Erythroblast (primary cell): Measurements from ENCODE around the gene MTO1.

Experiments used
- DNase-seq, 2 experiments: peaks; one replicate each; lab custom pipeline; 2025; lab: John Stamatoyannopoulos, UW
- GATA1 ChIP-seq: IDR thresholded peaks from 2 replicates; pipeline ENCODE4 v1.6.1; 2011; ENCODE audit warnings: low read depth, mild to moderate bottlenecking, control low read depth, low read length, moderate library complexity
- POLR2A ChIP-seq: IDR thresholded peaks from 2 replicates; pipeline ENCODE4 v1.6.1; 2011; ENCODE audit warnings: mild to moderate bottlenecking, low read length

MTO1 gene

GRCh38 chr6:73514746-73515110, 53.2 kb downstream of the MTO1 start:
- TF ChIP-seq GATA1 (no peak), POLR2A (peak; percentile 7)
- DNase-seq = peak in 1 of 2 experiments; percentile 53

GRCh38 chr6:73515204-73515655, 53.7 kb downstream of the MTO1 start:
- DNase-seq = peak; percentile 51 to 59

DNA sequence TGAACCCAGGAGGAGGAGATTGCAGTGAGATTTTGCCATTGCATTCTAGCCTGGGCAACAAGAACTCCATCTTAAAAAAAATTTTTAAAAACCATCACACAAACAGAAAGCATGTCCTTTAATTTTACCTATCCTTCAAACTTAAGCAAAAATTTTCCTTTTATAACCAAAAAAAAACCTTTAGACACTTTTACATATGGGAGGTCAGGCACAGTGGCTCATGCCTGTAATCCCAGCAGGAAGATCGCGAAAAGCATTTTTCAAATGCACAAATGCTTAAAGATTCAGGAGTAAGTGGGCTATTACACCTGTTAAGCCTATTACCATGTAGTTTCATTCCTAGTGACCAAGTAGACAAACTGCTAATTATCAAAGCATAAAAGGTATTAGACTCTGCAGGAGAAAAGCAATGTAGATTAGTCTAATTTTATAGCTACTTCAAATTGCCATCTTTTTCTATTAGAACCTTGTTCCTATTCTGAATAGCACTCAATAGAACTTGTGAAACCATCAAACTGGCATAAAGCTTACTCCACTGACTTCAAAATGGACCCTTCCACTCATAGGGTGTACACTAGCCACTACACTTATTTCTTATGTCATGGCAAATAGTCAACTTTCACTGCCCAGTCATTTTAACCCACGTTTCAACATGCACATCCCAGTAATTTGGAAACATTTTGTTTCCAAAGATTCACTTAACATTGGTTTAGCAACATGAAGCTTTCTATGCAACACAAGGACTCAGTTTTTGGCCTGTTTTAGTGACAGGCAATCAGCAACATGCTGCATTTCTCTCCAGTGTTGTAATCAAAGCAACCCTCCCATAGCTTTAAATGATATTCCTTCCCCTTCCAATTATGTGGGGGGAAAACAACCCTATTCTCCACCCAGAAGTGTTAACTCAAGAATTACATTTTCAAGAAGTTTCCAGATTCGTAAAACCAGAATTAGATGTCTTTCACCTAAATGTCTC, 55.3 kb downstream of the MTO1 start:
- peak; percentile 38 to 44 for DNase-seq
- TF ChIP-seq GATA1 (no peak), POLR2A (peak; percentile 50)

More at GRCh38 chr6:73515204-73515655, 53.7 kb downstream of the MTO1 start:
- TF ChIP-seq POLR2A = no peak
- TF ChIP-seq GATA1 = no peak

- DNase-seq = peak; percentile 28 to 31
Observed at GRCh38 chr6:73518100-73518981, 56.8 kb downstream of the MTO1 start.

DNA sequence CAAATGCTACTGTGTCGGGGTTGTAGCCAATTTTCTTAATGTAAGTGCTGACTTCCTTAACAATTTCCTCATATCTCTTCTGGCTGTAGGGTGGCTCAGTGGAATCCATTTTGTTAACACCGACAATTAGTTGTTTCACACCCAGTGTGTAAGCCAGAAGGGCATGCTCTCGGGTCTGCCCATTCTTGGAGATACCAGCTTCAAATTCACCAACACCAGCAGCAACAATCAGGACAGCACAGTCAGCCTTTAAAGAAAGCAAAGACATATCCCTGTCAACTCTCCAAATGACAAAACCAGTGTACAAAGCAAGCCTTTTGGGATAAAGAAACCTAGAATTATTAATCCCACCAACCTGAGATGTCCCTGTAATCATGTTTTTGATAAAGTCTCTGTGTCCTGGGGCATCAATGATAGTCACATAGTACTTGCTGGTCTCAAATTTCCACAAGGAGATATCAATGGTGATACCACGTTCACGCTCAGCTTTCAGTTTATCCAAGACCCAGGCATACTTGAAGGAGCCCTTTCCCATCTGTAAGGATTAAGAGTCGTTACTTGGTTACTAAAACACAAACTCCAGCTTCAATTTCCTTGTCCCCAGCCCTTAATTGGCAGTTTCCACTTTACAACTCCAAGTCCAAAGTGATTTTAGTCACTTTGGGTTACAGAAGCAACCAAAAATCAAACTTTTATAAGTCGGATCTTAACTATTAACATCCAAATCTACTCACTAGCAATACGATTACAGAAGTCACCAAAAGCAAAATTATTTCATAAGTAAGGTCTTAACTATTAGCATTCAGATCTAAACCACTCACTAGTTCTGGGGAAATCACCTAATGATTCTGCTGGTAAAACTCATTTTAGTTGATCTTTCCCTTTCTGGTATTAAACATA, 57.7 kb downstream of the MTO1 start:
- DNase-seq = peak; percentile 29 to 62

- DNase-seq = peak; percentile 83 to 93
- TF ChIP-seq GATA1 (no peak), POLR2A (no peak)
Observed at GRCh38 chr6:73519926-73520687, 58.6 kb downstream of the MTO1 start.

- TF ChIP-seq POLR2A = peak; percentile 100
- TF ChIP-seq GATA1 = no peak
- peak; percentile 99 for DNase-seq
Observed at GRCh38 chr6:73520688-73521350, 59.3 kb downstream of the MTO1 start, which contains the start of gene EEF1A1. Gene EEF1A1, minus strand, starts transcription at chr6:73521032. Its CDS starts 1,006 bp downstream, at chr6:73520026.

GRCh38 chr6:73521351-73521985, 59.9 kb downstream of the MTO1 start:
- TF ChIP-seq POLR2A = no peak
- no peak for TF ChIP-seq GATA1
- no peak for DNase-seq

- DNase-seq = peak; percentile 86 to 88
- TF ChIP-seq GATA1 = no peak
- peak; percentile 86 for TF ChIP-seq POLR2A
Observed at GRCh38 chr6:73523434-73524123, 62.0 kb downstream of the MTO1 start.

GRCh38 chr6:73525546-73526330, 64.2 kb downstream of the MTO1 start:
- DNase-seq = no peak
- TF ChIP-seq POLR2A (no peak), GATA1 (no peak)
